GM19372 (cell line): ENCODE results near the gene NPHP1.
"Not testable (repeated sequence)": the region's sequence is repeated elsewhere in the genome, so short reads cannot be mapped to it uniquely, and the experiment has no call there.

Source experiments
- ATAC-seq: cut with Tn5 transposase; IDR thresholded peaks from one replicate; pipeline ENCODE4 v1.9.1; 2021; ENCODE audit warnings: mild to moderate bottlenecking, low read depth, moderate library complexity; ENCODE audit not compliant: unreplicated experiment

NPHP1 gene

GRCh38 chr2:110078104-110078503, 126.7 kb downstream of the NPHP1 start:
- not testable (repeated sequence) for ATAC-seq

GRCh38 chr2:110075896-110076295, 128.9 kb downstream of the NPHP1 start:
- ATAC-seq = not testable (repeated sequence)
